CD4-positive, alpha-beta T cell treated with Interleukin-10 for 1 hour (primary cell): Measurements from ENCODE around the gene CDS2.
A peak's percentile ranks its signal among the peaks of the same experiment; 100 is the strongest.

Experiments
- DNase-seq: peaks from one replicate; pipeline ENCODE4 v3.0.0-alpha.2; 2020

CDS2 gene

DNA sequence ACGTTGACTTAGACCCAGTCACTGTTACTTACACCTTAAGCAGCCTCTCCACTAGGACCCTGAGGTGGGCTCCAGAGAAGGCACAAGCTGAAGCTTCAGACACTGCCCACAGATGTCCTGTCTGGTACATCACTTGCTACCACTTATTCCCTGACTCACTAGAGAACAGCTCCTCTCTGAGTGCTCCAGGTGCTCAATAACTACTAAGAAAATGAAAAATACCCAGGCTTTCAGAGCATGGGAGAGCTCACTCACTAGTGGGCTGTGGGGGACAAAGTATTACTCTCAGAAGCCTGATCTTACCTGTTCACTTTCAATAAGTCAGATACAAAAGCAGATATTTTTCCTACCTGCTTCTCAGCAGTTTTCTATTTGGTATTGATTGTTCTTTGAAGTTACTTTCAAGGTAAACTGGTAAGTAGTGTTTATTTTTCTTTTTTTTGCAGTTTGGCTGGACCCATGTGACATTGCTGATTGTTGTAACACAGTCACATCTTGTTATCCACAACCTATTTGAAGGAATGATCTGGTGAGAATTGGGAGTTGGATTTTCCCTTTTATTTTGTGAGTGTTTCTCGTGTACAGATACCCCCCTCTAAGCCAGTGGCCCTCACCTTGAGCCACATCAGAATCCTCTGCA lies 55.9 kb downstream of the CDS2 start:
- no peak for DNase-seq

DNA sequence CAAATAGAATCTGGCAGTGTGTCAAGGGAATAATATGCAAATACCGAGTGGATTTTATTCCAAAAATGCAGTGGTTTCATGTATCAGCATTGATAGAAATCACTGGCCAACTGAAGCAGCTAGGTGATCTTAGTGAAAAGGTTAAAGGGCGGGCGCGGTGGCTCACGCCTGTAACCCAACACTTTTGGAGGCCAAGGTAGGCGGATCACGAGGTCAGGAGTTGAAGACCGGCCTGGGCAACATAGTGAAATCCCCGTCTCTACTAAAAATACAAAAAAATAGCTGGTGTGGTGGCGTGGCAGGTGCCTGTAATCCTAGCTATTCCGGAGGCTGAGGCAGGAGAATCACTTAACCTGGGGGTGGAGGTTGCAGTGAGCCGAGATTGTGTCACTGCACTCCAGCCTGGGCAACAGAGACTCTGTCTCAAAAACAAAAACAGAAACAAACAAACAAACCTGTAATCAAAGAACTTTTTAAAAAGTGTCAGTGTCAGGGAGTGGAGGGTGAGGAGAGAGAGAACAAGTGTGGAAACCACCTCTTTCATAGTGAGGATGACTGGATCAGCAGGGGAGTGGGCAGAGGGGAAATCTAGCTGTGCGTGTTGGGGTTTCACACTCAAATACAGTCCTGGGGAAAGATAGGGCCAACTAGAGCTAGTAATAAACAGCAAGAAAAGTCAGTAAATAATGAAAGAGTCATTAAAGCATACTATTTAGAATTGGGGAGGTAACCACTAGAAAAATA lies 57.1 kb downstream of the CDS2 start:
- DNase-seq, result no peak

DNA sequence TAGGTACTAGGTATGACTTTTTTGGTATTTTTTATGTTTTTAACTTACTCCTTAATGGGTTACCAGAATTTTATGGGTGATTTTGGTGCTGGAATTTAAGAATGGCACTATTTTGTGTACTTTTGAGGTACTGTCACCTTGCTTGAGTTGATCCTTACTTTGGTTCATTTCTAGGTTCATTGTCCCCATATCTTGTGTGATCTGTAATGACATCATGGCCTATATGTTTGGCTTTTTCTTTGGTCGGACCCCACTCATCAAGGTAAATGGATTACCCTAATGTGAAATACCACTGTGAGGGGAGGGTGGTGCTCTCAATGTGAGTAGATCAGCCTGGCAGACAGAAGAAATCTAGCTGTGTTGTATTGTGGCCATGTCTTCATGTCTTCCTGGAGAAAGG lies 57.9 kb downstream of the CDS2 start:
- no peak for DNase-seq

DNA sequence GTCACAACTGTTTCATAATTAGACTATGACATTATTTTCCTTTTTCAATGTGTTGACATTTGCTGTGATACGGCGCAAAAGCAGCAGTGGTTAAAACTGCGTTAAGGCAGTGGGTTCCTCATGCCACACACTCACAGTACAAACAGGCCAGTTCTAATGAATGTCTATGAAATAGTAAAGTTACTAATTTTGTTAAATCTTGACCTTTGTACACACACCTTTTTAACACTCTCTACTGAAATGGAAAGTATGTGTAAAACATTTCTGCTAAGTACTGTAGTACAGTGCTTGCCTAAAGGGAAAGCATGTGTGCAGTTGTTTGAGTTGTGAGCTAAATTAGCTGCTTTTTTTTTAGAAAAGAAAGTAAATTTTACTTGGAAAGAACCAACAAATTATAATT lies 60.3 kb downstream of the CDS2 start:
- no peak for DNase-seq

DNA sequence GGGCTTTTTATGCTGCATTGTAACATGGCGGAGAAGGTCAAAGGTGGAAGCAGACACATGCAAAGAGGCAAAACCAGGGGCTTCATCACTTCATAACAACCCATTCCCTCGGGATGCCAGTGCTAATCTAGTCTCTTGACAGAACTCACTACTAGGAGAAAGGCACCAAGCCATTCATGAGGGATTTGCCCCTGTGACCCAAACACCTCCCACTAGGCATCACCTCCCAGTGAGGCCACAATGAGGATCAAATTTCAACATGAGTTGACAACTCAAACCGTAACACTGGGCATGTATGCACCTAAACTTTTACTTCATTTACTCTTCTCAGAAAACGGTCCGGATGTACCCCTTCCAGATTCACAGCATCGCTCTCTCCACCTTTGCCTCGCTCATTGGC lies 61.9 kb downstream of the CDS2 start:
- DNase-seq, result no peak

DNA sequence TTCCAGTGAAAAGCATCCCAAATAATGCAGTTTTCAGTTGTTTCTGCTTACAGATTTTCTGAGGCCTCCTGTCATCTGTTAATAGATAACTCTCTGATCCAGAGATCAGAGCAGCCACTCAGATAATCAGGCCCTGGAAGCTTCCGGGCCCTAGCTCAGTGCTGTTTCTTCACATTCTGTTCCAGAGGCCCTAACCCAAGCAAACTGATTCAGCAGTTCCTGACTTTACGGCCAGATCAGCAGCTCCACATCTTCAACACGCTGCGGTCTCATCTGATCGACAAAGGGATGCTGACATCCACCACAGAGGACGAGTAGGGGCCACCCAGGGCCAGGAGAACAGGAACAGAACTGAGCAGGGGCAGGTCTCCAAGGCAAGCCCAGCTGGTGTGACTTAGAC lies 63.1 kb downstream of the CDS2 start:
- DNase-seq, result no peak

DNA sequence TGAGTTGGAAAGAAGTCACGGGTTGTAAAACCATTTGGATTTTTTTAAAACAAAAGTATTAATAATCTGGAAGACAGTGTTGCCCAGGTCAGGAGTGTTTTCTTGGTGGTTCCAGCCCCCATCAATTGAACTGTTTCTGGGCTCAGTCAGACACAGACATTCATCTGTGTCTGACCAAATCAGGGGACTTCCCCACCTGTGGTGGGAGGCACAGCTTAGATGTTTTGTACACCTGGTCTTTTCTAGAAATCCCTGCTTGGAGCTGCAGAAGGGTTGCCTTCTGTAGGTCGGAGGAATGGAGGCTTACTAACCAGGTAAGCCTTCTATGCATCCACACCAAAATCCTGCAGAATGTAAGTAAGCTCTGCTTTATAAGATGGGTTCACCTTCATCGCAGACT lies 63.6 kb downstream of the CDS2 start:
- no peak for DNase-seq

DNA sequence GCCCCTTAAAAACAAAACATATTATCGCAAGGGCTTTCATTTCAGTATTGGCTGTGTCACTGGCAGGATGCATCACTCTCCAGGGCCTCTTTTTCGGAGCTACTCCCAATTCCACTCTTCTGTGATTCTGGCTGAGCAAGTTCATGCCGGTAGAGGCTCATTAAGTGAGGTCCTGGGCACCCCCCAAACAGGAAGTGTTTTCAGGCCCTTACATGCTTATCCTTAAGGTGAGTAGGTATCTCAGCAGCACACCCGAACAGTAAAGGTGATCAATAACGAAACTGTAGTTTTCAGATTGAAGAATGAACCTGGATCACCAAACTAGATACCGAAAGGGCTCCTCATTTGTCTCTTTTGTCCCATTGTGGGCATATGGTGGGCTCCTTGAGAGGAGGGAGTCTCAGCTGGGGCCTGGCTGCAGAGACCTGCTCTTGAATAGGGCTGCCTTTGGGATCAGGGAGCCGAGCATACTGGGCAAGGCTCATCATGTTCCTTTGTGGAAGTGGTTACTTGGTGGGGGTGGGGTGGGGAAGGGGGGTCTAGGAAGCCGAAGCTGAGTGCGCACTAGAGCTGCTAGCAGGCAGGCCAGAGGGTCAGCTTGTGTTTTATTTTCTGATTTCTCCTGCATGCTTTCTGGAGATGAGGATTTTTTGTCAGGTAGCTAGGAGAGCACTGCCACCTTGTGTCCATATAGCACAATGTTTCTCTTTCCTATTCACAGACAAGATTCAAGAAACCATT lies 65.2 kb downstream of the CDS2 start:
- DNase-seq, result peak; percentile 73

DNA sequence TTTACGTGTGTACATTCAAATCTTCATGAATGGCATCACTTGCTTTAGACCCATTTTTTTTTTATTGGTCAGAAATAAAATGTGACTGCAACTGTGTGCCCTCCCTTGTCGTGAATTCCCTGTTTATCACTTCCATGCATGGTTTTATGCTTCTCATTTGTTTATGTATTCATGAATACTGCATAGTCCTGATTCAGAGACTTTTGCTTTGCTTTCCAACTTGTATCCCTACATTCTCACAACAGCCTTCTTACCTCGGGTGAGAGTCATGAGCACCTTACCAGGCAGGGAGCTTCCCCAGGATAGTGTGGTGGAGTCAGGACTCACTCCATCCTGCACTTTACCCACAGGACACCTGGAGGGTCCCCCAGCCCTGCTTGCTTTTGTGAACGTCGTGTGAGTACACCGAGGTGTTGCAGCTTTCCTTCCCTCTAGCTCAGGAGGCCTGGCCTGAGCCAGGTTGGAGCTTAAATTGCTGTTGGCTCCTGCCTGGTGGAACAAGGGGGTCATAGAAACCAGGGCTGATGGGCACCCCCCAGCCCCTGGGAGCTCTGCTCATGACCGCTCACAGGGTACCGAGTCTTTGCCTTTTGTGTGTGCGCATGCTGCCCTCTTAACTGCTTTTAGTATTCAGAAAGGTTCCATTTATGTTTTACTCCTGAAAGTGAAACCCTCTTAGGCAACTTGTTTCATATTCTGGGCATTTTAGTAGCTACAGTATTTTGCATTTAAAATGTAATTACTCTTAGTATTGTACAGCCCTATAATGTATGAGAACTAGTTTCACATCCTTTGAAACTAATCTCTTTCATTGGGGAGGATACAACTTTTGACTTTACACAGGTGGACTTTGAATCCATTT lies 66.0 kb downstream of the CDS2 start:
- no peak for DNase-seq

DNA sequence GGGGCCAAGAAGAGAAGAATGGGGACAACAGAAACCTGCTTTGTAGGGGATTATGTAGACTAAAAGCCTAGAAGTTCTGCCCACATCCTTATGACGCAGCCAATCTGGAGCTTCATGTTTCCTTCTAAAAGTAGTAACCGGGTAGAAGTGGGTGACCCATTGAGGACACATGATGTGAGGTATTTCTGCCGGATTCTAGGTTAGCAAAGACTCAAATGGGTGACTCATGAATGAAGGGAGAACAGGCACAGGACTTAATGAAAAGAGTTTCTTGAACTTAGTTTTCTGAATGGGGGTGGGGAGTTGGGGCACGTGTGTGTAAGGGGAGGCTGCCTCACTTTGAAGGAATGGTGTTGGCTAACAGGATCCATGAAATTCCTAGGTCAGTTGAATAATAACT lies 68.8 kb downstream of the CDS2 start:
- no peak for DNase-seq

DNA sequence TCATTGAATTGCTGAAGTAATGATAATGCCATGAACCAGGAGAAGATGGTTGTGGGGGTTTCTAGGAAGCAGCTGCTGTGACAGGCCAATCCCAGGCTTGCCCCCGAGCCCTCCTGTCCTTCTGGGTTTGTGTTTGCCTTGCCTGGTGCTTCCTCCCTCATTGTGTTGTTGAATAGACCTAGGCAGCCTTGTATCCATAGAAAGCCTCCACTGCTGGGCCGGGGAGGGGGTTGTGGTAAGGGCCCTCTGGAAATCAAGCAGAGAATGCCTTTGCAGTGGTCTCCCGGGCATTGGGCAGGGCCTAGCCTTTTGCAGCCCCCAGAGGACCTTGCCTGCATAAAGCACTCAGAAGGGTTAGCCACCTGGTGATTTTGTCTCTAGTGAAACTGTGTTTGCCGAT lies 69.3 kb downstream of the CDS2 start:
- no peak for DNase-seq

DNA sequence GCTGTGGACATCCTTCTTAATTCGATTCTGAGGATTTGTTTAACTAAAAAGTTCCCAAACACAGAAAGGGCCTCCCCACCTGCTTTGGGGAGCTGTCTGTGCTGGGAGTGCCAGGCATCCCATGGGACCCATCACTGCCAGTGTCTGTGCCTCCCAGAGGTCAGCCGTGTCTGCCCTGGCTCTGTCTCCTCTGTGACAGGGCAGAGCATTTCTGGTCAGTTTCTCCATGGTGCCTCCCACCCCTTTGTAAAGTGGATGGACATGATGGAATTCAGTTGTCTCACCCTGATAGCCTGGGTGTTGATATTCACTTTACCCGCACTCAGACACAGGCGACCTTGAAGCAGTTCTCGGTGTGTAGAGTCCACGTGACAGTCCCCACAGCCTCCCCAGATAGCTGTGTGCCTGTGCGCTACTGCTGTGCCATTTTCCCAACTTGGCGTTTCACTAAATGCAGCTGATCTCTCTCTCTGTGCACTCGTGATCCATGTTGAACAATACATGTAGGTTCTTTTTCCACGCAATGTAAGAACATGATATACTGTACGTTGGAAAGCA lies 70.5 kb downstream of the CDS2 start:
- DNase-seq, result no peak

DNA sequence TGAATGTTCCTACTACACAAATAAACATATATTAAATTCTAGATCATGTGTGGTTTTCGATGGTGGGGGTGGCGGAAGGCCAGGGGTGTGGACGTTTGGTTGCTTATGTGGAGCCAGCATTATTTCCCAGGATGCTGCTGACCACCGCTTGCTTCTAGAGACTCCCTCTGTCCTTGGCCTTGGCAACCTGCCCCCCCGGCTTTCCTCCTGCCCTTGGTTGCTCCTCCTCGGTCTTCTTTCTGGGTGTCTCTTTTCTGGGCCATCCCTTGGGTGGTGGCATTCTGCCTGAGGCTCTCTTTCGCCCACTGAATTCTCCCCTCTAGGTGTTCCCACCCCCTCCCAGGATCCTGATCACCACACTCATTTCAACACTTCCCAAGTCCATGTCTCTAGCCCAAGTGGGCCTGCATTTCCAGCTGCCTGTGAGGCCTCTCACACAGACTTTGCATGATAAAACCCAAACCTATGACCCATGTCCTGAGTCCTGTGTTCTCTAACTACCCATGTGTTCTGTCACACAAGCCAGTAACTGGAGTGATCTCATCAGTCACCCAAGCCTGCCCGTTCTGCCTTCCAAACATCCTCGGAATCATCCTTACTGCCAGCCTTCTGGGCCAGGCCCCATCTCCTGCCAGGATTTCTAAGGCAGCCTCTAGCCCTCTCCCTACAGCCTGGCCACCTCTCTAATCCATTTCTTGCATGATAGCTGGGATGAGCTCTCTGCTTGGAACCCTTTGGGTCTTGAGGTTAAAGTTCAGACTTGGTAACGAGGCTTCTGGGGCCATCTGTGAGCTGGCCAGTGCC lies 71.2 kb downstream of the CDS2 start:
- no peak for DNase-seq

DNA sequence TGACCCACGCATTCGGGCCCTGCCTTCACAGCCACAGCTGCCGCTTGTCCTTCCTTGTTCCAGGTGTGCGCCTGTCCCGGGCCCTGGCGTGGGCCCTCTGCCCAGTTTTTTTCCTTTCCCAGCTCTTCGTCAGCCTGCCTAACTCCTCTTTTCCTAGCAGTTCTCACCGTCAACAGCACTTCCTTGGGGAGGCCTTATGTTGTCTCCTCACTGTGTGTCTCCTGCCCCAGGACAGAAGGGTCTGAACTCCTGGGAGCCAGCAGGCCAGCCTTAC lies 71.8 kb downstream of the CDS2 start:
- DNase-seq, result no peak

DNA sequence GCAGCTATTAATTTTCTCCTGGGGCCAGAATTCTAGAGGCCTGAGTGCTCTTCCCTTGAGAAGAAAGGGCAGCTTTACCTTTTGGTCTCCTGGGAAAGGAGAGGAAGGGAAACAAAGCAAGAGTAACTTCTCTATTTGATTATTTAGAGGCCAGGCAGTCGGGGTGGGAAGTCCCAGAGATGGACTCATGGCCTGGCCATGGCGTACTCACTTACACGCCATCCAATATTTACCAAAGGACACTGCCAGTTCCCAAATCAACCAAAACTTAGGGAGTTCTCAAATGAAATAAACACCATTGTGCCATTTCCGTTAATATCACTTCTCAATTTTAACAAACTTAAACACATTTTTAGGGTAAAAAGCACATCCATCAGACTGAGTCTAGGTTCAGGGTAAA lies 76.6 kb downstream of the CDS2 start:
- DNase-seq, result no peak

DNA sequence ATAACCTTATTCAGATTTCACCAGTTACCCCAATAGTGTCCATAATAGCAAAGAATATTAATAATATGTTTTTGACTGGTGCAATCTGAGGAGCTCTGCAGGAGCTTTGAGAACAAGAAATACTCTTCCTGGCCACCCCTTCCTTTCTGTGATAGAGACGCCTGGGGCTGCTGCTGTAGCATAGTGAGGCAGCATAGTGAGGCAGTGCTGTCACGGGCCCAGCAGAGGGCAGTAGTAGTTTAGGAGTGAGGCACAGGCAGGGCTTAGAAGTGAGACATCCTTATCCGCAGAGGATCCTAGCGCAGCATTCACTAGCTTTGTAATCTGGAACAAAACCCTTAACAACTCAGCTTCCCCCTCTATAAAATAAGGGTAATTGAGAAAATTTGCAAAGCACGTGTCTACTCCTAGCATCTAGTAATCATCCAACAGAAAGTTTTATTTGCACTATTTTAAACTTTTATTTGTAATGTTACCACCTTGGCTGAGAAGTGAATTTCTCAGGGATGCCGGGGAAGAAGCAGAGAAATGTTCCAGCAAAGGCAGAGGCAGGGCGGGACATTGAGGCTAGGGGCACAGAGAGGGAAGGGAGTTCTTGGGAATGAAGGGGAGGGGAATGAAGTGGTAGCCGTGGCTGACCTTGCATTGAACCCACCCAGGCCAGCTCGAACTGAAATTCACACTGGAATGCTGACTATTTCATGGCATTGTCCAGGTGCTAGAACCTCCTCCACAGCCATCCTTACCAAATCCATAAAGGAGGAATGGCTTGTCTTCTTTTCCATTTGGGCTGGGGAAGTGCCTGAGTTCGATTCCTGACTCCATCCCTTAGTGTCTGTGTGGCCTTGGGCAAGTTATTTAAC lies 78.8 kb downstream of the CDS2 start:
- DNase-seq, result peak; percentile 72

DNA sequence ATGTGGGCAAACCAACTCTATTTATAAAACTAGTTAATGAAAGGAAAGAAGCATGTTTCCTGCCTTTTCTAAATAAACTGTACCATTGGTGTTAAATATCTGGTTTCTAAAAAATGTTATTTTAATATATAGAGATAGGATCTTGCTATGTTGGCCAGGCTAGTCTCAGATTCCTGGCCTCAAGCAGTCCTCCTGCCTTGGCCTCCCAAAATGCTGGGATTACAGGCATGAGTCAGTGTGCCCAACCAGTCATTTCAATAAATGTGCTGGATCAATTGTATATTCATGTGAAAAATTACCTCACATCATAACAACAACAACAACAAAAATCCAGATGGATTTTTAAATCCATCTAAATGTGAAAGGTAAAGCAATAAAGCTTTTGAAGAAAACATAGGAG lies 80.3 kb downstream of the CDS2 start:
- no peak for DNase-seq

DNA sequence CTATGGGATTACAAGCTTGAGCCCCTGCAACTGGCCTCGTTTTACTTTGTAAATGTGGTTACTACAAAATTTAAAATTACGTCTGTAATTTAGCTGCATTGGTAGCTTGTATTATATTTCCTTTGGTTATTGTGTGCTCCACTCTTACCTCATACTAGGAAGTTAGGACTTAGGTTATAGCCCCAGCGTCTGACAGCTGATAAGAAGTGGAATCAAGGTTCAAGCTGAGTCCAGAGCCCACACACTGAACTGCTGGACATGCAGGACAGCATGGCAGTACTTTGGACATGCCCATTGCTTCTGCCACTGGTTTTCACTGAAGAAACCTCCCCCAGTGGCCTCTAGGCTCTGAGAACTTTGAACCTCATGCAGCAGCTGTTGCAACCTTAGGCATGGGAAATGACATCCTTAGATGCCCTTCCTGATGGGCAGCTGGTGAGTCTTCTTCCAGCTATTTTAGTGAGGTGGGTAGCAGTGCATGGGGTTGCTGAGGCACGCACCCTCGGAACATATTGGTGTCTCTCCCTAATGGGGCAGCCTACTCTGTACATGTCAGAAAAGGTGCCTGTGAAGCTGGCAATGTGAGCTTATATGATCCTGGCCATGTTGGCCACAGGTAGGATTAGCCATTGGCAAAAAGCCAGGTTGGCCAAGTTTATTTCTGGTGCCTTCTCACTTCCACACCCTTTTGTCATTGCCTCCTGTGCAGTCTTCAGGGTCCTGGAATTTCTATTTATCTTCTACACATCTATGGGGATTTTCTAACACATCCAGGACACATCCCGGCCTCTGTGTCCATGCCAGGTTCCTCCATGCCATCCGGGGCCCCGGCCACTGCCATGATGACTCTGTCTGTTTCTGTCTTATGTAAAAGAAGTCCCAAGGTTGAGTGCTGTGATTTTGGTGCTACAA lies 85.3 kb downstream of the CDS2 start:
- DNase-seq, result no peak

DNA sequence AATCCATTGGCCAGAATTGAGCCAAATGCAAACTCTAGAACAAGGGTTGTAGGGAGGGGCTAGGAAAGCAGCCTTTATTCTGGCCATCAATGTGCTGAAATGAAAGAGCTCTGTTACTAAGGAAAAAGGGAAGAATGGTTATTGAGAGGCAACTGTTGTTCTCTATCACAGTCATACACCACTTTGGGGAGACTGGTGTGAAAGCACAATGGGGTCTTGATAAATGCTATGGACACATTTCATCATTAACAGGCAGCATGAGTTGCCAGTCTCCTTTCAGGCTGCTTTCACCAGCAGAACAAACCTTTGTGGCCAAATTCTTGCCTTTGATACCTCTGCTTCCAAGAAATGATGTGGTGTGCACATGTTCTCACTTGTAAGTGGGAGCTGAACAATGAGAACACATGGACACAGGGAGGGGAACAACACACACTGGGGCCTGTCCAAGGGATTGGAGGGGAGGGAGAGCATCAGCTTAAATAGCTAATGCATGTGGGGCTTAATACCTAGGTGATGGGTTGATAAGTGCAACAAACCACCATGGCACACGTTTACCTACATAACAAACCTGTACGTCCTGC lies 86.2 kb downstream of the CDS2 start:
- DNase-seq, result no peak

DNA sequence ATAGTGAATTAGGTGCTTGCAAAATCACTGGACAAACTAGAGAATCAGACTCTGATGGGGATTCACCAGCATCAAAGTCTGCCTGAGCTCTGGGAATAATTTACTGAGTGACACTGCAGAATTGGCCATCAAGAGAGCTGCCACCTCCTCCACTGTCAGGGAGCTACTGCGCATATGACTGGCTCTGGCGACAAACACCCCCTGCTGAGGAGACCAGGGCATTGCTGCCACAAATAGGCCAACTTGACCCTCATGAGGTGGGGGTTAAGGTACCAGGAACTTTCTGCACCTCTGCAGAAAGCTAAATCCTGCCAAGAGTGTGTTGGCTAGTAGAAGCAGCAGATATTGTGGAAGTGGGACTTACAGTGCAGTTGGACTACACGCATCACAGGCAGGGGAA lies 88.0 kb downstream of the CDS2 start:
- no peak for DNase-seq
